Measurements from ENCODE around the gene TMEM9. TPM values are rescaled to one million over a fixed set of nuclear protein-coding genes. Genes with fewer than 3 reads are reported as not detected.

TMEM9 gene
- total and polyA plus RNA-seq, 5 donors = 44.4 to 54.6 (median 45.4) TPM

DNA sequence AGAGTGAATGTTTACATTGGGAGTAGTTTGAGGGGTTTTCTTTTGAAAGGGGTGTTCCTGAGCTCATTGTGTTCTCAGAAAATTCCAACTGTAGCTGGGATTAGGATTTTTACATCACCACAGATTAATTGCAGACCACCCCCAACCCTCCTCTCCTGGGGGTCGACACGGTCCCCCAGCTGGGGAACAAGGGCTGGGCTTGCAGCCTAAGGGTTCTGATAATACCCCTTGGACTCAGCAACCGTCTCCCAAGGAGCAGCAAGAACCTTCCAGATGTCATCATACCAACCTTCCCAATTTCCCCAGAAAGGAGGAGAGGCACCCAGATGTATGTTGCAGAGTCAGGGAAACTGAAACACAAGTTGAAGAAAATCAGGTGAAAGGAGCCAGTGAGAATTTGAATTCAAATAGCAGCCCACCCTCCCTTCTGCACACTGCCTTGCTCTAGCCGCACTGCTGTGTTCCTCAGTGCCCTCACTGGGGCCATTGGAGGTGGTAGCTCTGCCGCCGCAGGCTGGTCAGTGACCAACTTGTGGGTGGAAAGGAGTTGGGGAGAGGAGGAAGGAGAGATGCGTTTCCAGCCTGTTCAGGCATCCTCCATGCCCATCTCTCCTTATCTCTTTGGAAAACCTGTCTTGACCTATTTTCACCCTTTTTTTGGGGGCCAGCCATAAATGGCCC is 21.7 kb upstream of the TMEM9 start:
- 79% methylated on average over 7 of the region's 7 CpGs for WGBS
- intact Hi-C loops (cut with DNase I) = no loop called here
- H3K4me1 ChIP-seq (ENCODE audit: control insufficient read depth, insufficient read depth, low read length) = no peaks in the 10 kb centered on the region
- DNase-seq (no peak), ATAC-seq (no peak)
- no peak overlapping the region for H3K27ac ChIP-seq (ENCODE audit: low read length)
- H3K4me3 ChIP-seq (ENCODE audit: low read length) = no peak overlapping the region
- no peaks in the 10 kb centered on the region for H3K27me3 ChIP-seq (ENCODE audit: control insufficient read depth, insufficient read depth)
- H3K9me3 ChIP-seq (ENCODE audit: control insufficient read depth, low read length) = peaks cover 3% of the 10 kb centered on the region

GRCh38 chr1:201173736-201174135 is 19.5 kb upstream of the TMEM9 start:
- intact Hi-C loops (cut with DNase I) = no loop called here
- peaks cover 3% of the 10 kb centered on the region for H3K4me1 ChIP-seq (ENCODE audit: control insufficient read depth, insufficient read depth, low read length)
- H3K27me3 ChIP-seq (ENCODE audit: control insufficient read depth, insufficient read depth) = no peaks in the 10 kb centered on the region
- no peaks in the 10 kb centered on the region for H3K9me3 ChIP-seq (ENCODE audit: control insufficient read depth, low read length)
- WGBS = 95% methylated on average over 1 of the region's 1 CpG
- H3K27ac ChIP-seq (ENCODE audit: low read length) = no peak overlapping the region
- ATAC-seq (no peak), DNase-seq (no peak)
- no peak overlapping the region for H3K4me3 ChIP-seq (ENCODE audit: low read length)

- no peak for ATAC-seq
- Histone ChIP-seq H3K4me1 (ENCODE audit: control insufficient read depth, insufficient read depth, low read length) (peaks cover 3% of the 10 kb centered on the region), H3K27me3 (ENCODE audit: control insufficient read depth, insufficient read depth) (no peaks in the 10 kb centered on the region), H3K9me3 (ENCODE audit: control insufficient read depth, low read length) (no peaks in the 10 kb centered on the region), H3K4me3 (ENCODE audit: low read length) (no peak overlapping the region), H3K27ac (ENCODE audit: low read length) (no peak overlapping the region)
- DNase-seq = no peak
- intact Hi-C loops (cut with DNase I) = no loop called here
- 87% methylated on average over 4 of the region's 4 CpGs for WGBS
These were observed 18.8 kb upstream of the TMEM9 start for GRCh38 chr1:201172999-201173610.

GRCh38 chr1:201172326-201172725 is 18.1 kb upstream of the TMEM9 start:
- ATAC-seq = peak in 1 of 2 donors; percentile 3
- 67% methylated on average over 4 of the region's 4 CpGs for WGBS
- peak in 1 of 3 donors; percentile 60 for DNase-seq
- peaks cover 3% of the 10 kb centered on the region for H3K4me1 ChIP-seq (ENCODE audit: control insufficient read depth, insufficient read depth, low read length)
- H3K27me3 ChIP-seq (ENCODE audit: control insufficient read depth, insufficient read depth) = no peaks in the 10 kb centered on the region
- H3K4me3 ChIP-seq (ENCODE audit: low read length) = no peak overlapping the region
- no peaks in the 10 kb centered on the region for H3K9me3 ChIP-seq (ENCODE audit: control insufficient read depth, low read length)
- intact Hi-C loops (cut with DNase I) = no loop called here
- peak overlapping the region; percentile 64 for H3K27ac ChIP-seq (ENCODE audit: low read length)

DNA sequence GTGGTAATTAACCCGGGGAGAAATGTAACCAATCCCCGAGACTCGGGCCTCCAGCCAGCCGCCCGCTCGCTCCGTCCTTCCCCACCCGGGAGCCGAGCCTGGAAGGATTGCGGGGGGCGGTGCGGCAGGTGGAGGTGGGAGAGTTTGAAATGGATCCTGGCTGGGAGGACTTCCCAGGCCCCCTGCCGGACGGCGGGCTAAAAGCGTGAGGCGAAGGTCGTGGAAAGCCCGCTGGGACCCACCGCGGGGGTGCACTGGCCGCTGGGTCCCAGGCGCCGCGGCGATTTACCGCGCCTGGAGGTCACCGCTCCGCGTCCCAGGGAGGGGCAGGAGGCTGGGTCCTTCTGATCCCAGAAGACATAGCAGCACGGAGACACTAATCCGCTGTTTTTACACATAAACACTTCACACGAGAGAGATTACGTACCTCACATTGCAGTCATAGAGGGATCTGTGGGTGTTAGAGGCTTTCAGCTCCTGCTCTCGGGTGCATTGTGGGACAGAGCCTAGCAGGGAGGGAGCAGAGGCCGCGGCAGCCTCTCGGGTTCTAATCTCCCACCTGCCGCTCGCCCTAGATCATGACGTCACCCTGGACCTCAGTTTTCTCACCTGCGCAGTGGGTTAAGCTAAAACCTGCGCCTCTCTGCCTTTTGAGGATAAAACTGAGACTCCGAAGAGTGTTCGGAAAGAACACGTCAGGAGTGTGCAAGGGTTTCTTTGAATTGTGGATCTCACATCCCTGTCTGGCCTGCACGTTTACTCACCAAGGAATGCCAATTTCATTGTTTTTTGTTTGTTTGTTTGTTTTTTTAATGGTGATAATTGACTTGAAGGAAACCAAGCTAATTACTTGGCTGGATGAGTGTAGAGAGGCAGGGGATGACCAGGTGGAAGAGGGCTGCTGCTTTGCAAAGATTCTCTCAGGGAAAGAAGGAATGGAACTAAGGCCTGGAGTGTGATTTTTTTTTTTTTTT is 17.1 kb upstream of the TMEM9 start:
- peak overlapping the region; percentile 66 for H3K4me3 ChIP-seq (ENCODE audit: low read length)
- 8% methylated on average over 48 of the region's 48 CpGs for WGBS
- ATAC-seq = peak; percentile 55 to 62
- H3K9me3 ChIP-seq (ENCODE audit: control insufficient read depth, low read length) = no peaks in the 10 kb centered on the region
- H3K4me1 ChIP-seq (ENCODE audit: control insufficient read depth, insufficient read depth, low read length) = peaks cover 3% of the 10 kb centered on the region
- intact Hi-C loops (cut with DNase I) = no loop called here
- DNase-seq = peak; percentile 55 to 65 (median 60)
- H3K27ac ChIP-seq (ENCODE audit: low read length) = peak overlapping the region; percentile 68
- H3K27me3 ChIP-seq (ENCODE audit: control insufficient read depth, insufficient read depth) = no peaks in the 10 kb centered on the region

DNA sequence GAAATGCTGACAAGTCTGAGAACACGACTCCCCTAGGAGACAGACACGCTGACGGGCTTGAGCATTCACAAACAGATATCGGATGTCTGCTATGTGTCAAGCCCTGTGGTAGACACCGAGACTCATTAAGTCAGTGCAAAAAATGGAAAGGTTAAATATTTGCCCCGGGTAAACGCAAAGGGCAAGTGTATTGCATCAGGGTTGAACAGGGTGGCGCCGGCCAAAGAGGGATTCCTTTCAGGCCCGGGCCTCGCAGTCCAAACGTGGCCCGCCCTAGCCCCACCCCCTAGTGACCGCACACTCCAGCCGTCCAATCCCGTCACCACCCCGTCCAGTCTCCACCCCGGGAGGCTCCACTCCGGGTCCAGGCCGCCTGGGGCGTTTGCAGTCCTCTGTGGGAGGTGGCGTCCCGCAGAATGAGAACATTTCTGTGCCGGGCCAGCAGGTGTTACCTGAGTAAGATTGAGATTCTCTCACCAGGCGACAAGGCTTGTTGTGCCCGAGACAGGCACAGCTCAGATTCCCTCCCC is 16.3 kb upstream of the TMEM9 start:
- H3K27ac ChIP-seq (ENCODE audit: low read length) = peak overlapping the region; percentile 68
- intact Hi-C loops (cut with DNase I) = no loop called here
- peak; percentile 96 to 98 (median 97) for DNase-seq
- WGBS = 4% methylated on average over 26 of the region's 26 CpGs
- peak overlapping the region; percentile 66 for H3K4me3 ChIP-seq (ENCODE audit: low read length)
- H3K27me3 ChIP-seq (ENCODE audit: control insufficient read depth, insufficient read depth) = no peaks in the 10 kb centered on the region
- peak; percentile 99 for ATAC-seq
- H3K9me3 ChIP-seq (ENCODE audit: control insufficient read depth, low read length) = no peaks in the 10 kb centered on the region
- peaks cover 3% of the 10 kb centered on the region for H3K4me1 ChIP-seq (ENCODE audit: control insufficient read depth, insufficient read depth, low read length)

GRCh38 chr1:201169971-201170532 is 15.8 kb upstream of the TMEM9 start:
- no peaks in the 10 kb centered on the region for H3K9me3 ChIP-seq (ENCODE audit: control insufficient read depth, low read length)
- no peak overlapping the region for H3K4me3 ChIP-seq (ENCODE audit: low read length)
- DNase-seq (no peak), ATAC-seq (no peak)
- intact Hi-C loops (cut with DNase I) = no loop called here
- peaks cover 3% of the 10 kb centered on the region for H3K4me1 ChIP-seq (ENCODE audit: control insufficient read depth, insufficient read depth, low read length)
- 67% methylated on average over 2 of the region's 2 CpGs for WGBS
- peak overlapping the region; percentile 41 for H3K27ac ChIP-seq (ENCODE audit: low read length)
- H3K27me3 ChIP-seq (ENCODE audit: control insufficient read depth, insufficient read depth) = no peaks in the 10 kb centered on the region

GRCh38 chr1:201169203-201169602 is 14.9 kb upstream of the TMEM9 start:
- DNase-seq = no peak
- intact Hi-C loops (cut with DNase I) = no loop called here
- 97% methylated on average over 3 of the region's 3 CpGs for WGBS
- Histone ChIP-seq H3K9me3 (ENCODE audit: control insufficient read depth, low read length) (no peaks in the 10 kb centered on the region), H3K4me3 (ENCODE audit: low read length) (no peak overlapping the region), H3K27me3 (ENCODE audit: control insufficient read depth, insufficient read depth) (no peaks in the 10 kb centered on the region), H3K4me1 (ENCODE audit: control insufficient read depth, insufficient read depth, low read length) (peaks cover 3% of the 10 kb centered on the region), H3K27ac (ENCODE audit: low read length) (peak overlapping the region; percentile 33)
- ATAC-seq = no peak

- H3K9me3 ChIP-seq (ENCODE audit: control insufficient read depth, low read length) = no peaks in the 10 kb centered on the region
- H3K4me1 ChIP-seq (ENCODE audit: control insufficient read depth, insufficient read depth, low read length) = peaks cover 3% of the 10 kb centered on the region
- H3K27me3 ChIP-seq (ENCODE audit: control insufficient read depth, insufficient read depth) = no peaks in the 10 kb centered on the region
- 82% methylated on average over 13 of the region's 13 CpGs for WGBS
- no peak overlapping the region for H3K4me3 ChIP-seq (ENCODE audit: low read length)
- DNase-seq (peak in 1 of 3 donors; percentile 36), ATAC-seq (no peak)
- no peak overlapping the region for H3K27ac ChIP-seq (ENCODE audit: low read length)
- intact Hi-C loops (cut with DNase I) = no loop called here
These were observed 13.0 kb upstream of the TMEM9 start for GRCh38 chr1:201167041-201167991.

GRCh38 chr1:201164645-201165044 is 10.4 kb upstream of the TMEM9 start:
- intact Hi-C loops (cut with DNase I) = no loop called here
- H3K27me3 ChIP-seq (ENCODE audit: control insufficient read depth, insufficient read depth) = no peaks in the 10 kb centered on the region
- H3K4me3 ChIP-seq (ENCODE audit: low read length) = no peak overlapping the region
- DNase-seq (no peak), ATAC-seq (no peak)
- no peak overlapping the region for H3K27ac ChIP-seq (ENCODE audit: low read length)
- peaks cover 3% of the 10 kb centered on the region for H3K4me1 ChIP-seq (ENCODE audit: control insufficient read depth, insufficient read depth, low read length)
- 48% methylated on average over 7 of the region's 7 CpGs for WGBS
- no peaks in the 10 kb centered on the region for H3K9me3 ChIP-seq (ENCODE audit: control insufficient read depth, low read length)
